HG02852 (cell line): ENCODE data around the gene ANO7.
A peak's percentile ranks its signal among the peaks of the same experiment; 100 is the strongest.

ENCODE experiments used
- ATAC-seq: cut with Tn5 transposase; IDR thresholded peaks from one replicate; pipeline ENCODE4 v1.9.1; 2021; ENCODE audit warnings: mild to moderate bottlenecking, moderate library complexity; ENCODE audit not compliant: unreplicated experiment

The ANO7 gene, protein sequence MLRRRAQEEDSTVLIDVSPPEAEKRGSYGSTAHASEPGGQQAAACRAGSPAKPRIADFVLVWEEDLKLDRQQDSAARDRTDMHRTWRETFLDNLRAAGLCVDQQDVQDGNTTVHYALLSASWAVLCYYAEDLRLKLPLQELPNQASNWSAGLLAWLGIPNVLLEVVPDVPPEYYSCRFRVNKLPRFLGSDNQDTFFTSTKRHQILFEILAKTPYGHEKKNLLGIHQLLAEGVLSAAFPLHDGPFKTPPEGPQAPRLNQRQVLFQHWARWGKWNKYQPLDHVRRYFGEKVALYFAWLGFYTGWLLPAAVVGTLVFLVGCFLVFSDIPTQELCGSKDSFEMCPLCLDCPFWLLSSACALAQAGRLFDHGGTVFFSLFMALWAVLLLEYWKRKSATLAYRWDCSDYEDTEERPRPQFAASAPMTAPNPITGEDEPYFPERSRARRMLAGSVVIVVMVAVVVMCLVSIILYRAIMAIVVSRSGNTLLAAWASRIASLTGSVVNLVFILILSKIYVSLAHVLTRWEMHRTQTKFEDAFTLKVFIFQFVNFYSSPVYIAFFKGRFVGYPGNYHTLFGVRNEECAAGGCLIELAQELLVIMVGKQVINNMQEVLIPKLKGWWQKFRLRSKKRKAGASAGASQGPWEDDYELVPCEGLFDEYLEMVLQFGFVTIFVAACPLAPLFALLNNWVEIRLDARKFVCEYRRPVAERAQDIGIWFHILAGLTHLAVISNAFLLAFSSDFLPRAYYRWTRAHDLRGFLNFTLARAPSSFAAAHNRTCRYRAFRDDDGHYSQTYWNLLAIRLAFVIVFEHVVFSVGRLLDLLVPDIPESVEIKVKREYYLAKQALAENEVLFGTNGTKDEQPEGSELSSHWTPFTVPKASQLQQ

DNA sequence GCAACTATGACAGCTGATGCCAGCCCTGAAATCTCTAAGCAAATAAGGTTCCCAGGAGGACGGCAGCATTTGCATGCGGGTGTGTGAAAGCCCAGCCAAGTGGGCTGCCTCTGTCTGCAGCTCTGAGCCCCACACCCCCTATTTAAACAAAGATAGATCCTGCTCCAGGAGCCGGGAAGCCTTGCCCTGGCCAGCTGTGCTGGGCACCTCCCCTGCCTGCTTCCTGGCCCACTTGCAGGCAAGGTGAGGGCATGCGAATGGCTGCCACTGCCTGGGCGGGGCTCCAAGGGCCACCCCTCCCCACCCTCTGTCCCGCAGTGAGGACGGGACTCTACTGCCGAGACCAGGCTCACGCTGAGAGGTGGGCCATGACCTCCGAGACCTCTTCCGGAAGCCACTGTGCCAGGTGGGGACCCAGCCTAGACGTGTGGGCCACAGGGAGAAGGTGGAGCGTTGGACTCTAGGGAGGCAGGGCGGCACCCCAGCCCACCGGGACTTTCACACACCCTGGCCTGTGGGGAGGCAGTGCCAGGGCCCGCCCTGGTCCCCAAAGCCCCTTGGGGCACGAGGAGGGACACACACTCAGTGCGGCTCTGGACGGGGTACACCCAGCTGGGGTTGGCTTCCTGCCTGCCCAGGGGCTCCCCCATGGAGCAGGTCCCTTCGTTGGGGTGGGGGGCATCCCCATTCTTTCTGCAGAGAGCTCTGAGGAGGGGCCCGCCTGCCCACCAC lies at the start of gene ANO7:
Gene ANO7, plus strand, starts transcription at position 317 of the 732 bp plus-strand sequence. CDS start 1,387 bp downstream, outside the sequence.
- no peak for ATAC-seq

DNA sequence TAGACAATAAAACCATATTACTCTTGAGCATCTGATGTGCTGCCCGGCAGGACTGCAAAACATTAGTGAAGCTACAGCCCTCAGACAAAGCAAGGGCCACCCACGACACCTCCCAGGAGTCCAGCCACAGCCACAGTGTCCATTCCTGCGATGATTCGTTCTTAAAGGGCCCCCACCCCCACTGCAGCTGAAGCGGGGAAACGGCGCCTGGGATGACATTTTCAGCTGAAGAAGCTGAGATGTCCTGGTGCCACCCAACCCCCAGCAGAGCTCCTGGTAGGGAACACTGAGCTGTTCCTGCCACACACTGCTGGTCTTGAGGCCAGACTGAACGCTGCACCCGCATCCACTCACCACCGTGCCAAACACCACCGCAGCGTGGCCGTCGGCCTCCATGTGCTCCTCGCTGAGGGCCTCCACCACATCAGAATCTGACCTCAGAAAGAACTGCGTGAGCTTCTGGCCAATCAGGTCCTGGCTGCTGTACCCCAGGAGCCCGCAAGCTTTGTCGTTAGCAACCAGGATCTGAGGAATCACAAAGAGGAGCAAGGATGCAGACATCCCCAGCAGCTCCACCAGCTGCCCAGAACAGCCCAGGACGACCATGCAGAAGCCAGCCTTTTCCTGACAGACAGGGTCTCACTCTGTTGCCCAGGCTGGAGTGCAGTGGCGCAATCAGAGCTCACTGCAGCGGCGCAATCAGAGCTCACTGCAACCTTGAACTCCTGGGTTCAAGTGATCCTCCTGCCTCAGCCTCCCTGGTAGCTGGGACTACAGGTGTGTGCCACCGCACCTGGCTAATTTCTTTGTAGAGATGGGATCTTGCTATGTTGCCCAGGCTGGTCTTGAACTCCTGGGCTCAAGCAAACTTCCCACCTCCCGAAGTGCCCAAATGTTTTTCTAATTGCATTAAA lies 48.7 kb upstream of the ANO7 start:
- no peak for ATAC-seq

DNA sequence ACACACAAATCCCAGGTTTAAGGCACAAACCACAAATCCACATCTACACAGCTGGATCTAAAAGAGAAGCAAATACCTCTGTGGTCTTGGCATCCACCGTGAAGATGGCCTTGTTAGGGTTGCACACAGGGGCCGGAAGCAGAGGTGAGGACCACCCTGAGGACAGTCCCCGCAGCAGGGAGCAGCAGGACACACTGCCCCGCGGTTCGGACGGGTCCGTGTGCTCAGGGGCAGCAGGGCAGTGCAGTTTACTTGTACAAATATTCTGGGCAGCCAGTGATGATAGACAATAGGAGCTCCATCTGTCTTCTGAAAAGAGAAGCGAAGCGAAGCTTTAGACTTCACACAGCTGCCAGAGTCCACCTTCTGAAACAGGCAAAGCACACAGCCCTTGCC lies 48.0 kb upstream of the ANO7 start:
- no peak for ATAC-seq

DNA sequence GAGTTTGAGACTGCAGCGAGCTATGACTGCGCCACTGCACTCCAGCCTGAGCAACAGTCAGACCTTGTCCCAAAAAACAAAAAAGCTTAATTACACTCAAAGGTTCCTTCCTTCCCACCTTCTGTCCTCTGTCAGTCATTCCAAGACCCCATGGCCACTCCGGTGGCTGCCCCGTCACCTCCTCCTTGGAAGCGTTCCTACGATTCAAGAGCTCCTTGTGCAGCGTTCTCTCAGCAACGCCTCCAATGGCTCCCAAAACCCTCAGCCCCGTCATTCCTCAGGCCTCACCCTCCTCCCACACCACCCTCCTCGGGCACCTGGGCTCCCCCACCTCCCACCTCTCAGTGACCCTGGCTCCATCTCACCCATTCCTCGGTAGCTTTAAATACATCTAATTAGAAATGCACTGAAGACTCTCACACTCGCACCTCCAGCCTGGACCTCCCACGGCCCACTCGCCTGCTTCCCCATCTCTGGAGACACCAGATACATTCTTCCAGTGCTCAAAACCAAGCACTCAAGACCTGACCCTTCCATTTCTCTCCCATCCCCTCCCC lies 47.2 kb upstream of the ANO7 start:
- ATAC-seq: no peak

DNA sequence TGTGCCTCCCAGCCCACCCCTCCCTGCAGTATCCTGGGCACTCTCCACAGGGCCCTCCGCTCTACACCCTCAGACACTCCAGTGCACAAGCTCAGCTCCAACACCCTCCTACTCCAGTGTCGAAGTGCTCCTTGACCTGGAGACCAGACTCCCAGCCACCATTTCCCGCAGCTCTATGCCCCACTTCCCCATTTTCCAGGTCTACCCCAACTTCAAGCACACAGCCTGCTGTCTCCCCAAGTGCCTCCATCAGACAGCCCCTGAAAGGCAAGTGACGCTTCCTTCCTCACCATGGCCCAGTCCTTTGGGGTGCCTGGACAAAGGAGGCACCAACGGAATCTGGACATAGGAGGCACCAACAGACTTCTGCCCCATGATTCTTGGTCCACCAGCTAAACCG lies 46.4 kb upstream of the ANO7 start:
- no peak for ATAC-seq

DNA sequence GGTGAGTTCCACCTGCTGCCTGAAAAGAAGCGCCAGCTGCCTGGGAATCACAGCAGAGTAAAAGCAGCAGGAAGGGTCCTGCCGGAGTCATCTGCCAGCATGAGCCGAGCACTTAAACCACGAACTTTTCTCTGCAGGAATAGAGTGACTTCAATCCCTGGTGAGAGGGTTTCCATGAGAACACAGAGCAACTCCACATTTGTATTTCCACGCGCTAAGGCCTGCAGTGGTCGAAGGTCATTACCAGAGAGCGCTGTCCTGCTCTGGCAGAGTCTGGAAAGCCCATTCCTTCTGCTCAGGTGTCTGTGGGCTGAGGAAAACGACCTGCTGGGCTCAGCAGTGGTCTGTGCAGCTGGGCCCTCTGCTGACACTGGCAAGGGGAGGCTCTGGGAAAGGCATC lies 45.9 kb upstream of the ANO7 start:
- no peak for ATAC-seq

DNA sequence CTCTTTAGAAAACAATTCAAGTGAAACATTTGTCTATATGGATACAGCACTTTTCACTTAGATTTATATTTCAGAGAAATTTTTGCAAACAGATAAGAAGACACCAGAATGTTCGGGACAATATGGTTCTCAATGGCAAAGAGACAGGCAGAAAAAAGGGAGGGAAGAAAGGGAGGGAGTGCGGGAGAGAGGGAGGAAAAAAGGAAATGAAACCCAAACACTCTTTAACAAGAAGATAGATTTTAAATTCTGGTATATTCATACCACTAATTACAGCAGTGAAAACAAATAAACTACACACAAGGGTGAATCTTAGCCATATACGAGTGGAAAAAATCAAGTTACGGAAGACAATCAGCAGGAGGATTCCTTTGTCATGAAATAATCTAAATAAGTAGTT lies 42.2 kb upstream of the ANO7 start:
- no peak for ATAC-seq

DNA sequence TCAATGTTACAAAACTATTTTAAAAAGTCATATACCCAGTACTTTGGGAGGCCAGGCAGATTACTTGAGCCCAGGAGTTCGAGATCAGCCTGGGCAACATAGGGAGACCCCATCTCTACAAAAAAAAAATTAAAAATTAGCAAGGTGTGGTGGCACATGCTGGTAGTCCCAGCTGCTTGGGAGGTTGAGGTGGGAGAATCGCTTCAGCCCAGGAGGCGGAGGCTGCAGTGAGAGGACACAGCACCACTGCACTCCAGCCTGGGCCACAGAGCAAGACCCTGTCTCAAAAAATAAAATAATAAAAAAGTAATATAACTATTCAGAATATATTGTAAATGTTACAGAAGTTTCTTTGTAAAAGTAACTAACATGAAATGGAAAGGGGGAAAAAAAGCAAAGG lies 41.1 kb upstream of the ANO7 start:
- no peak for ATAC-seq

DNA sequence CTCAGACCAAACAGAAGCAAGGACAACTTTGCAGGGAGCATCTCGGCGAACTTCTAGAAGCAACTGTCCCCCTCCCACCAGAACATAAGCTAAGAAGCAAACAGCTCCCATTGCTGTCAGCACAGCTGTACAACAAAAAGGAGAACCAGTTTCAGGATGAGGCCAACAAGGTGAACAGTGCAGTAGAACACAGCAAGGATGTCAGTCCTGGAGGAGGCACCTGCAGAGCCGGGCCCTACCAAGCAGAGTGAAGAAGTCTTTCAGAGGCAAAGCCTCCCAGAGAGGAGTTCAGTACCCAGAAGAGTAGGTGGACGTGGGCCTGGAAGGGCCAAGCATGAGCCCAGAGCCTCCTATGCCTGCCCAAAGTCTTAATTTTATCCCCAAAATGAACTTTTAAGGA lies 40.2 kb upstream of the ANO7 start:
- ATAC-seq: no peak

DNA sequence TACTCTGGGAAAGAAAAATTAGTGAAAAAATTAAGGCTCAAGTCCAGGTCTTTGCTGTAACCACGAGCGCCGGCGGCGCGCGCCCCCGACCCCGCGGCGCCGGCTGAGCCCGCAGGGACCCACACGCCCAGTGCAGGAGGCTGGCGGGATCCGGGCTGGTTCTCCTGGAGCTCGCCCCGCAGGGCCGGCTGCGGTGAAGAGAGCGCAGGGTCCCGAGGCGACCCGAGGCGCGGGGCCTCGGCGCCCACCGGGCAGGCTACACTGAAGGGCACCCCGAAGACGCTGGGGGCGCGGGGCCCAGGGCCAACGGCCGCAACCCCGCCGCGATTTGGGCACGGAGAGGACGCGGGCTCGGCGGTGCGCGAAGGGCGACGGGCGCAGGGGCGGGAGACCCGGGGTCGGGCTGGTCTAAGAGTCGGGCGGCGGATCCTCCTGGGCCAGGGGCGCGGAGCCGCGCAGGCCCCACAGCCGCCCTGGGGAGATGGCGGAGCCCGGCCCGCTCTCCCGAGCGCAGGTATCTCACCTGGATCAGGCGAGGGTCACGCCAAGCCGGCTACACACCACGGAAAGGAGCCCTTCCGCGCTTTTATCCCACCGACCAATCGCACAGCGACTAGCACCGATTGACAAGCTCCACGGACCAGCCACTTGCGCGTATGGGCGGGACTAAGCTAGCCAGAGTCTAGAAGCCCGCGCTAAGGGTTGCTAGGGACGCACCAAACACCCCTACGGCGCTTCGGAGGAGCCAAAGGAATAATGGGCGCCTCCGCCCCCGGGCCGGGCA lies 39.4 kb upstream of the ANO7 start, which contains the start of gene PASK:
Gene PASK, minus strand, starts transcription at position 582 of the 784 bp plus-strand sequence. CDS start 6,440 bp downstream, outside the sequence.
- peak; percentile 74 for ATAC-seq

DNA sequence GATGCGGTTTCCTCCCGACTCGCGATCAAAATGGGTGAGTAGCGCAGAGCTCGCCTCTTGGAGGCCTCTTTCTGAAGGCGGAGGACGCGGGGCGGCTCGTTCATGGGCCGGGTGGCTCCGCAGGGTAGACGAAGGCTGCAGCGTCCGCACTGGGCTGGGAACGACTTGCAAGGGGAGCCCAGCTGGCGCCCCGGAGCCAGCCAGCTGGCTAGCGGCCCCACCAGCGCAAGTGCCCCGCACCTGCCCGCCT lies 38.9 kb upstream of the ANO7 start:
- peak; percentile 7 for ATAC-seq

DNA sequence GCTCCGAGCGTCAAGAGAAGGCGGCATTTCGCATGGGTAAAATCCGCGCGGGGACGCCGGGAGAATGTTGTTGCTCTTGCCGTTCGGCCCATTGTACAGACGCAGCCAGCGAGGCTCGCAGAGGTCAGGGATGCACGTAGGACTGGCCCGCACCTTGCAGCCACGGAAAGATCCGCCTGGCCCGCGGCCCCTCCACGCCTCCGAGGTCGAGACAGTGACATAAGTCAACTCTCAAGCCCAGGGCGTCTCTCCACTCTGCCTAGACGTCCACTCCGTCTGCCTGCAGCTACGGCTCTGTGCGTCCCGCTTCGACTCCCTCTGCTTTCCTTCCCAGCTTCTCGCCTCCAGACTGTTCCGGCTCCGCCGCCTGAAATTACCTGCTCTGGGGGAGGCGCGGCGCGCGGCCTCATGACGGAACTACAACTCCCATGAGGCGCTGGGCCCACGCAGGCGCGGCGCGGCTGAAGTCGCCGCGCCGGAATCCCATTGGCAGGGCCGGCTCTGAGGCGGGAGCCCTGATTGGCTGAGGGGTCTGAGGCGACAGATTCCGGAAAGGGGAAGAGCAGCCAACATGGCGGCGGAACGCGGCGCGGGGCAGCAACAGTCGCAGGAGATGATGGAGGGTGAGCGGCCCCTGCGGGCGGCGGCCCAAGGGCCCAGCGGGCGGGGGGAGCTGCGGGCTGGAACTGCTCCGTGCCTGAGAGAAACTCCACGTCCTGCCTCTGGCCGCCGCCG lies 38.4 kb upstream of the ANO7 start, which contains the start of gene PPP1R7:
Gene PPP1R7, plus strand, starts transcription at position 543 of the 735 bp plus-strand sequence. Its CDS starts 29 bp downstream, at position 572.
- ATAC-seq: peak; percentile 70

DNA sequence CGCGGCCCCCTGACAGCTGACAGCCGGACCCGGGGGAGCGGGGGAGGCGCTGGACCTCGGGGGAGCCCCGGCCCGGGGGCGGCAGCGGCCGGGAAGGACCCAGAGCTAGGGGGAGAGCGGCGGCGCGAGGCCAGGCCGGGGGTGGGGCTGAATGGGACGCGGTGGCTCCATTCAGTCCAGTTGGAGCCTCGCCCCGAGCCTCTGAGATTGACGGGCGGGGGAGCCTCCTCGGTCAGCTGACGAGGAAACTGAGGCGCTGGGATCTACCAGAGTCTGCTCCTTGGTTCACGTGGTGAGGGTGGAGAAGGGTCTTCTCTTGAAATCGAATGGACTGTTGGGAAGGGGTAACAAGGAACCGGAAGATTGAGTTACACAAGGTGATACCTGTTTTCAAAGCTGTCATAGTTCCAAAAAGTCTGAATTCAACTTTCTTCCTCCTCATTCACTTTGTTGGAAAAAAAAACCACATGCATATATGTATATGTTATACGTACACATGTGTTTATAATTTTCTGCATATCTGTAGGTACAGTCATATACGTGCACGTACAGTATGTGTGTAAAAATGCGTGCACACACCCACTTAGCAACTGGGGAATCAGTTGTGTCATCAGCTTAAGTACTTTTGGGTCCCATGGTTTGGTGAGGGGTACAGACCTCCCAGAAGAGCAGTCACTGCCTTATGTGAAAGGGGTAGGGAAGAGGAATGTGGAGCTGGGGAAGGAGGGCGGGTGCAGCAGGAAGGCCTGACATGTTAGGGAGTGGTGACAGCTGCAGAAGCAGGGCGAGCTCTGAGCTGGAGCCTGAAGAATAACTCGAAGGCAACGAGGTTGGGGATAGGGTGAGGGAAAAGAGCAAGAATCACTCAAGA lies 37.6 kb upstream of the ANO7 start:
- peak; percentile 24 for ATAC-seq

DNA sequence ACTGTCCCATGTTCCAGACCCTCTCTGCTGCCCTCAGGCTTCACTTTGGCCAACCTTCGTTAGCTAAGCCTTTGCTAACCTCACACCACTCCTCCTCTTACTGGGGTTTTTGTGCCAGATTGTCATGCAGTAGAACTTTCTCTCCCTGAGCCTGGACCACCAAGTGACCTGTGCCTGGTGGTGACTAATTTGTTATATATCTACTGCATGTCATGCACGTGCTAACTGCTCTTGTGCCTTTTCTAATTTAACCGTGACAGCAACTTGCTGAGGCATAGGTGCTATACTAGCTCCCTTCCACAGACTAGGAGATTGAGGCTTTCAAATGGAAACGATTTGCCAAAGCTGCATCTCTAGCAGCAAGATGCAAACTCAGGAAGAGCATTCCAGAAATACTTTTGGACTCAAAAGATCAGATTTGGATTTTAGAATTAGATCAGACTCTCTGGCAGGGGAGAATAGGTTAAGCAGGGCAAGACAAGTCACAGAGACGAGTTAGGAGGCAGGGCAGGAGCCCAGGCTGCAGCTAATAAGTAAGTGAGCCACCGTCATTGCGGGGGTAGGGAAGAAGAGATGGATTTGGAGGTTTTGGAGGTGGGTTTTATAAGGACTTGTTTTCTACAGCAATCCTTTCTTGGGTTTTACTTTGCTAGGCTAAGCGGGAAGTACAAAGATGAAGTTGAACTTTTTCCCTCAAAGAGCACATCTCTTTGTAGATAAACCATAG lies 36.4 kb upstream of the ANO7 start:
- no peak for ATAC-seq

DNA sequence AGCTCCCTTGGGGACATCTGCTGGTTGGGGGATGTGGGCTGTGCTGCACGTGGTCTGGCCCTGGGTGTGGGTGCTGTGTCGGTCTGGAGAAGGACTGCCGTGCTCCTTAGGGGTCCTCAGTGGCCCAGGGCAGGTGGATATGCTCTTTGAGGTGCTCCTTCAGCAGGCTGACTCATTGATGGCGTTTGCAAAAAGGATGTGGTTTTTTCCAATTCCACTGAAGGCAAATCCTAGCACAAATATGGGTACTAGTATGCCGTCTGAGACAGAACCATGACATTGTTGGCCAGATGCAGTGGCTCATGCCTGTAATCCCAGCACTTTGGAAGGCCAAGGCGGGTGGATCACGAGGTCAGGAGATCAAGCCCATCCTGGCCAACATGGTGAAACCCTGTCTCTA lies 34.9 kb upstream of the ANO7 start:
- ATAC-seq: no peak

DNA sequence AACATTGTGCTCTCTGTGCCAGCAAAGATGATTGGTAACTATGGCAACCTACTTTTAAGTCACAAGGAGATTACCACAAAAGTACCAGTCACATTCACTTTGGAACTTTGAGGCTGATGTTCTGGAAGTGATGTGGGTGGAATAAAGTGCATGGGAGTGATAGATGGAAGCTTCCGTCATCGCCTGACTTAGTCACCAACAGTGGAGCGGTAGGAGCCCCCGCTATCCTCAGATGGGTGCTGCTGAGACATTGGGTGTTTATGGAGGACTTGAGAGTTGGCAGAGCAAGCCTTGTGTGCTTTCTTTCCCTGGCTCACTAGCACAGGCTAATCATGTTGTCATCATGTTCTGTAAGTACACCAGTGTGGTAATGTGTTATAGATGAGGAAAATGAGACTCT lies 33.6 kb upstream of the ANO7 start:
- ATAC-seq: no peak

DNA sequence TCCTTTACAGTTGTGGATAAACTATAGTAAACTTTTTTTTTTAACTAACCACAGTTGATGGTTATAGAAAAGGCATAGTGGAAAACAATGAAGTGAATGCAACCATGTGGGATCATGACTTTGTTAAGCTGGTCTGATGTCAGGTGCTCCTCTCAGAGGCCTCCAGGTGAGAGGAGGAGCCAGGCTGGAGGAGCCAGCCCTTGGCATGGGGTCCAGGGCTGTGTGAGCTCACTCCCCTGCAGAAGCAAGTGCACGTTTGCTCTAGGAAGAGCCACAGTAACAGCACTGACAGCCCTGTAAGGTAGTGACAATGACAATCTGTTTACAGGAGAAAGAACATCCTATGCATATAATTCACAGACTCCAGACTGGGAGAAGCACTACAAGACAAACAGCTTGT lies 32.5 kb upstream of the ANO7 start:
- no peak for ATAC-seq
